T-helper 22 cell (primary cell): ENCODE data around the gene CXCL1.
"Not testable (repeated sequence)": the region's sequence is repeated elsewhere in the genome, so short reads cannot be mapped to it uniquely, and the experiment has no call there.

Experiments used
- DNase-seq: peaks from one replicate; pipeline ENCODE4 v3.0.0-alpha.2; 2020; ENCODE audit warnings: low read depth

The CXCL1 gene

GRCh38 chr4:73883306-73883705 lies 14.1 kb downstream of the CXCL1 start:
- DNase-seq, result no peak

GRCh38 chr4:73885574-73886267 lies 16.5 kb downstream of the CXCL1 start:
- DNase-seq, result no peak

DNA sequence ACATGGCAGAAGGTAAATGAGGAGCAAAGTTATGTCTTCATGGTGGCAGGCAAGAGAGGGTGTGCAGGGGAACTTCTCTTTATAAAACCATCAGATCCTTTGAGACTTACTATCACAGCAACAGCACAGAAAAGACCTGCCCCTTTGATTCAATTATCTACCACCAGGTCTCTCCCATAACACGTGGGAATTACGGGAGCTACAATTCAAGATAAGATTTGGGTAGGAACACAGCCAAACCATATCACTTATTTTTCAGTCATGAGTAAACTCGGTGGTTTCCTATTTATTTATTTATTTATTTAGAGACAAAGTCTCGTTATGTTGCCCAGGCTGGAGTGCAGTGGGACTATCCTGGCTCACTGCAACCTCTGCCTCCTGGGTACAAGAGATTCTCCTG lies 22.1 kb downstream of the CXCL1 start:
- DNase-seq, result no peak

- DNase-seq, result no peak
Measured at GRCh38 chr4:73891739-73892405, 22.7 kb downstream of the CXCL1 start.

DNA sequence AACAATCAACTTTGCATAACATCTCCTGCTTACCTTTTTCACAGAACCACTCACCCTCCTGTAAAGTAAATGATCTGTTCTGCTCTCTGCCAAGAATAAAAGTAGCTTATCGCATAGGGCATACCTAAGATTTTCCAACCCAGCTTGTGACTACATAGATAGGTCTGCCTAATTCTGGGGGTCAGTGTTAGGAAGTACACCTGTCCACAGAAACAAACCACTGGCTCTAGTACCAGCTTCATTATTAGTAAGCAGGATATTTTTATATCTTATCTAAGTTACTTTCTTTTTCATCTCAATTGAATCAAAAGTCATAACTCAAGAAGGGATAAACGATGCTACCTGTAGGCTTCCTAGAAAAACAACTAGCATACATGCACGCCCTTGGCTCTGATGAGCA lies 23.8 kb downstream of the CXCL1 start:
- no peak for DNase-seq

GRCh38 chr4:73894001-73894400 lies 24.8 kb downstream of the CXCL1 start:
- DNase-seq, result no peak

DNA sequence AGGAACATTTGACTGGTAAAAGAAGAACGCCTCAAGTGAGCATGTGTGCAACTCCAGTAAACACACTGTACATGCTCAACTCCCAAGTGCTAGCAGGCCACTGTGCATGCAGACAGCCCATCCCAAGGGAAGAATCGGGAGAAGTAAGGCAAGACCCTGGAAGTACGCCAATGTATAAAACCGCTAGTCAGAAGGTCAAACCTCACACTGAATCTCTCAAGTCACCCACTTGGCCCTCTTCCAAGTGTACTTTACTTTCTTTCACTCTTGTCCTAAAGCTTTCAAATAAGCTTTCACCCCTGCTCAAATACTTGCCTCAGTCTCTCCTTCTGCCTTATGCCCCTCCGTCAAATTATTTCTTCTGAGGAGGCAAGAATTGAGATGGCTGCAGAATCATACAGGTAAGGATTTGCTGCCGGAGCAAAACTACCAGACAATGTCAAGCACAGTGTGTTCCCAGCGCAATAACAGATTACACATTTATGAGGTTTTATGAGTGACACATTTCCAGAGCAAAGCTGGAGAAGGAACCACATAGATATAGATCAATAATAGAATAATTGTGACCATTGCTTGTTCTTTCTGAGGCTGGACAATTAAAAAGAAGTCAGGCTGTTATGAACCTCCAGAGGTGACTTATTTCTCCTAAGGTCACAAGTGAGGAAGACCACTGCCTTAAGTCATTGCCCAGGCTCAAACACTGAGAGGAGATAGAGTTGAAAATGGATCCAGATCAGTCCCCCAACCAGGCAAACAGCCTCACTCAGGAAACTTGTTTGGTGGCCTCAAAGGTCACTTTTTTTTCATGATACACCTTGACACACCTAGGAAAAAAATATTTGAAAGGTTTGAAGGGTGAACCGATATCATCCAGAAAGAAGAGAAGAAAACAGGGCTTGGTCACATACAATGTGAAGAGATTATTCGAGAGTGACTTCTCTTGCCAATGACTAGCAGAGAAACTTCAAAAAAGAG lies 26.3 kb downstream of the CXCL1 start:
- DNase-seq, result no peak

DNA sequence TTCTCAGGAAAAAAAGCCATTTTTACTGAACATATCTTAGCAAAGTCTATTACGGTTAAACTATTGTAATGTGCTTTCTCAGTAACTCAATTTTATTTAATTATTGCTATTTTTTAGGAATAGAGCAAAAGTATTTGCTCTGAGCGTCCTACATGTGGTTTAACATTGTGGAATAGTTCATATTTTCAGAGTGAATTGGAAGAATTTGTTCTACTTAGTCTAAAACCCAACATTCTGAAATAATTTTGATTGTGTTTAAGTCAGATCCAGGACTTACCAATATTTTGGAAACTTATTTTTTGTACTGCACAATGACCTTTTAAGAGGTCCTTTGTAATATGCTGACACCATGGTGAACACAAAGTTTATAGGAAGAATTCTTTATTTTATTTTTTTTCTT lies 27.2 kb downstream of the CXCL1 start:
- no peak for DNase-seq

GRCh38 chr4:73897380-73898136 lies 28.4 kb downstream of the CXCL1 start:
- DNase-seq, result no peak

- DNase-seq, result not testable (repeated sequence)
Measured at GRCh38 chr4:73899338-73899737, 30.1 kb downstream of the CXCL1 start.

DNA sequence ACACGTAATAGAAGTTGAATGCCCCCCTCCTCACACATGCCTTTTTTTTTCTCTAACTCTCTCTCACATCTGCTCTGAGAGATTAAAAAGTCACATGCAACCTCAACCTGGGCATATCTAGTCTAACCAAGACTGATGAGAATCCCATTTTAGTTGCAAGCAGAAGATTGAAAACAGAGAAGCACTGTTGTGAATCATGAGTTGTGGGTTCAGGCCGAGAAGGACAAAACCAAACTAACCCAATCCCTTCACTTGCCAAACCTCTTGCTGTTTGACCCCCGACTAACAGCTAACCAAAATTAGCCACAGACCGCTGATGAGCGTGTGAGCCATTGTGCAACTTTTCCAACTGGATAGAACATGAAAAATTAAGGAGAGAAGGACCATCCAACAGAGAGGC lies 31.8 kb downstream of the CXCL1 start:
- DNase-seq, result no peak

GRCh38 chr4:73902038-73902637 lies 32.9 kb downstream of the CXCL1 start:
- DNase-seq, result no peak

DNA sequence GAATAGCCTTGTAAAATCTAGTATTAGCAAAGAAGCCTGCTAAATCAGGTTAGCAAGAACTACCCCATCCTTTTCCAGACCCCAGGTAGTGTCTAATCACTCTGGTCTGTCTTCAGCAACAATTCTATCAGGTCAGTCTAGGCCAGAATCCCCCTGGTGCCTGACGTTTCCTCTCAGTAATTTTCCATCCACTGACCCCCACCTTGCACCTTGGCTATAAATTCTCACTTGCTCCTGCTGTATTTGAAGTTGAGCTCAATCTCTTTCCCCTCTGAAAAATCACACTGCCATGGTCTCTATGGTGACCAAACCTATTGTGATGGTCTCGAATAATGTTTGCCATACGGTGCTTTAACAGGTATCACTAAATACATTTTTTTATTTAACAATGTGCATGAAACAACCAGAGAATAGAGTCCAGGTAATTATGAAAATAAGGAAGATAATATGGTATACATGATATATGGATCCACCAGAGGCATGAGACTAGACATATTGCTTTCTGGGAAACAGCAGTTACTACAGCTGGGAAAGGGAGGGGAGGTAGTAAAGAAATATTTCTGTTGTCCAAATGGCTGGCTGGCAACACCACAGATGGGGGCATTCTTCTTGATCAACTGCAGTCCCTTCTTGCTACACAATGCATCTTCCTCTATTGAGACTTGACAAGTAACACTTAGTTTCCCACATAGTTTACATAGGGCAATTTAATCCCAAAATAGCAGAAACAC lies 33.8 kb downstream of the CXCL1 start:
- no peak for DNase-seq

GRCh38 chr4:73904491-73904890 lies 35.3 kb downstream of the CXCL1 start:
- DNase-seq, result no peak

DNA sequence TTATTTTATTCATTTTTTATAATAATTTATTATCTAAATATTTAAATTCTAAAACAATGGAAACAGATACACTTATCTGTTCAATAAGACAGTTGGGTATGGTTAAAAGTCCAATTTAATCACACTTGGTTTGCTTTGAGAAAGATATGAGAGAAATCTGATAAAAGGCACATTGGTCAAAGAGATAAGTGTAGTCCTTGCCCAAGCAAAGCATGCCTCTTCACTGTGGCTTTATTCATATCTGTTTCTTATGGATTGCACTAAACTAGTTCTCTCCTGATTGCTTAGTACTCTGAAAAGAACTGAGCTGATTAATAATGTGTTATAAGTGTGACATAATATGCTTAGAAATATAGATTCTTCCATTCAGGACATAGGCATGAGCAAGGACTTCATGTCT lies 39.8 kb downstream of the CXCL1 start:
- no peak for DNase-seq

GRCh38 chr4:73911746-73912145 lies 42.6 kb downstream of the CXCL1 start:
- no peak for DNase-seq

DNA sequence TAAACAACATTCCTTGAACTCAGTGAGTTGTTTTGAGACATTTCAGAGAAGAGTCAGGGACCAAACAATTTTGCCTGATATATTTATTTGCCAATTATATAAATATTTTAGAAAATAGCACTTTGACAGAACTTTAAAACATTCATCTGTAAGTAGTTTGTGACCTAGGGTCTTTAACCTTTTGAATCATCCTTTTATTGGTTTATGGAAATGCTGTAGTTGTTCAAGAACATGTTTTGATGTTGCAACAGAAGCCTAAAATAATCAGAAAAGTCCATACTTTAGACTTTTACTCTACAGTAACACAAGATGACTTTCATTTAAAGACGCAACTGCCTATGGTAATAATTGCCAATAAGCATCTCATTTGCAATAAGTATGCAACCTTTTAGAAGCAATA lies 43.0 kb downstream of the CXCL1 start:
- no peak for DNase-seq

DNA sequence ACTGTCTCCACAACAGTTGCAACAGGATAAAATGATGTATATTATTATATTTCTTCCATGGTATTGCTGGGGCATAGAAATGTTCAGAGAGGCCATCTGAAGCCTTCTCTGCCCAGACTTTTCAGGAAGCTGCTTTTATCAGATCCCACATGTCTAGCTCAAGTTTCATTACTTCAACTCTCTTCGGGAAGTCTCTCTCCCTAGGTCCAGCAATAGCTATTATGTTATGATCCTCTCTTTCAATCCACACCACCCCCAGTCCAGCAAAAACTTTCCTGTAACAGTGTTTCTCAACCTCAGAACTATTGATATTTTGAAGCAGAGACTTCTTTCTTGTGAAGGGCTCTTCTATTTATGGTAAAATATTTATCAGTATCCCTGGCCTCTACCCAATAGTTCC lies 44.9 kb downstream of the CXCL1 start:
- no peak for DNase-seq

DNA sequence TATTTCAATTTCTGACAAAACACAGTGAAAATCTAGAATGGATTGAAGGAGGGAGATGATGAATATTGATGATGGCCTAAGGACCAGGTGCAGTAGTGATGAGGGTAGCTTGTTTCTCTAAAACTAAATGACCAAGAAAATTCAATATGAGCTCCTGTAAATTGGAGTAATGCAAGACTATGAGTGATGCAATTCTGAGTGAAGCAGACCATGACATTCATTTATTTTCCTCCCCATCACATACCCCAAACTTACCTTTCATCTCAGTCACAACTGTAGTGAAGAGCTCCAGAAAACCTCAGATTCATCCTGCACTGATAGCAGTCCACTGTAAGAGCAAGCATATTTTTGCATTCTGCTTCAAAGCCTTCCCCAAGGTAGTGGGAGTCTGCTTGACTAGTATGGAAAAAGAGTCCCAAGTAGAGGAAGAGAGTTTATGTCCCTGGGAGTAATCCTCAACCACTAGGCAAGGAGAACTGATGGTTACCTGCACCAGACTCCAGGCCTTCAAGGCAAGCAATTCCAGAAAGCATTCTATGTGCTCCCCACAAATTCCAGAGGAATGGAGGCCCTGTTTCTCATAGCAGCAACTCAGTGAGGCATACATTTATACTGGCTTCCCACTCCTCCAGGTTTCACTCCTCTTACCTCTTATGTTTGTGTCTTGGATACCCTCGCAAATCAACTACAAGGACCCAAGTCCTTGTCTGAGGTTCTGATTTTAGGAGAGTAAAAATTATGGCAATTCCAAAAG lies 47.2 kb downstream of the CXCL1 start:
- no peak for DNase-seq

DNA sequence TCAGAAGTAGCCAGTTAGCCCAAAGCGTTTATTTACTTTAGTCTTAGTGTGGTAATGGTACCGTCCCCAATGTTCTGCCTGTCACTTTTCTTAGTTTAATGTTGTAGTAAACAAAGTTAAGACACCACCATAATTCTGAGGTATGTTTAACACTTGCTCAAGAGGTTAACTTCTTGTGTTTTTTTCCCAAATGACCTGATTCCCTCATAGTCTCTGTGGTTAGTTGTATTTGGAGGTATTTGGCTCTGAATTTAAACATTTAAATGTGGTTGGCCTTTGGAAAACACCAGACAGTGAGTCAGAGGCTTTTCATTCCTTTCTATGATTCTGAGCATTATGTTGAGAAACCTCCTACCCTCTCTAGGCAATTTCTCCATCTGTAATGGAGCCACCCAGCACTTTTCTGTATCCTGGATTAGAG lies 47.9 kb downstream of the CXCL1 start:
- no peak for DNase-seq
